ENCODE measurements around the gene LGR4. TPM values are rescaled to one million over a fixed set of nuclear protein-coding genes. Genes with fewer than 3 reads are reported as not detected.

Gene LGR4
- total and polyA plus RNA-seq, 9 of the 15 experiments (the other 6 are each of a cell fraction or from before 2014, with no cell fraction given), result 0.94 to 10.1 (median 5.8) TPM

- TF ChIP-seq DLX4 (CRISPR knock-in tag; IDR thresholded peaks at IDR 0.05) (no peak), U2AF2 (optimal IDR thresholded peaks at IDR 0.05; ENCODE audit: low read depth, low read length) (no peak), ZNF707 (CRISPR knock-in tag; conservative IDR thresholded peaks at IDR 0.05) (no peak), MLLT1 (IDR thresholded peaks at IDR 0.05) (peak; percentile 27 to 91; a peak in 3 of 4 replicates), ZBTB12 (CRISPR knock-in tag; IDR thresholded peaks at IDR 0.05) (no peak), MTA2 (IDR thresholded peaks at IDR 0.05; ENCODE audit: low read depth) (peak; percentile 99), BHLHE40 (IDR thresholded peaks at IDR 0.05; ENCODE audit: low read length) (0 out of 2 replicates have a peak, but pooled peaks have one; percentile 13), HDAC3 (IDR thresholded peaks at IDR 0.05; ENCODE audit: borderline replicate concordance, partially characterized antibody) (peak; percentile 92), TCF15 (CRISPR knock-in tag; IDR thresholded peaks at IDR 0.05) (no peak), NR3C1 (CRISPR knock-in tag; IDR thresholded peaks at IDR 0.05) (no peak), RFX1 (IDR thresholded peaks at IDR 0.05) (no peak), NR2C1 (IDR thresholded peaks at IDR 0.05) (no peak), NR2C1 (tag; IDR thresholded peaks at IDR 0.05) (no peak), ZBTB1 (CRISPR knock-in tag; IDR thresholded peaks at IDR 0.05; ENCODE audit: borderline replicate concordance, low read depth) (no peak), FOXA3 (CRISPR knock-in tag; conservative IDR thresholded peaks at IDR 0.05 in 1 of 2, IDR thresholded peaks at IDR 0.05 in 1 of 2) (peak in 1 of 2 experiments; percentile 75; a peak in 2 of 4 replicates), ZNF76 (CRISPR knock-in tag; IDR thresholded peaks at IDR 0.05; ENCODE audit: borderline replicate concordance) (no peak), TAF9B (IDR thresholded peaks at IDR 0.05; ENCODE audit: partially characterized antibody) (no peak), BRF1 (IDR thresholded peaks at IDR 0.05; ENCODE audit: borderline replicate concordance, extremely low read depth, insufficient read length) (no peak), NR2C2 (CRISPR knock-in tag; IDR thresholded peaks at IDR 0.05) (no peak), NR2C2 (tag; IDR thresholded peaks at IDR 0.05) (peak; percentile 42; the same call in 1 of the 2 replicates)
- TF ChIP-seq, protein P1, sequence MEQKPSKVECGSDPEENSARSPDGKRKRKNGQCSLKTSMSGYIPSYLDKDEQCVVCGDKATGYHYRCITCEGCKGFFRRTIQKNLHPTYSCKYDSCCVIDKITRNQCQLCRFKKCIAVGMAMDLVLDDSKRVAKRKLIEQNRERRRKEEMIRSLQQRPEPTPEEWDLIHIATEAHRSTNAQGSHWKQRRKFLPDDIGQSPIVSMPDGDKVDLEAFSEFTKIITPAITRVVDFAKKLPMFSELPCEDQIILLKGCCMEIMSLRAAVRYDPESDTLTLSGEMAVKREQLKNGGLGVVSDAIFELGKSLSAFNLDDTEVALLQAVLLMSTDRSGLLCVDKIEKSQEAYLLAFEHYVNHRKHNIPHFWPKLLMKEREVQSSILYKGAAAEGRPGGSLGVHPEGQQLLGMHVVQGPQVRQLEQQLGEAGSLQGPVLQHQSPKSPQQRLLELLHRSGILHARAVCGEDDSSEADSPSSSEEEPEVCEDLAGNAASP (IDR thresholded peaks at IDR 0.05), result no peak
- TF ChIP-seq, protein P2, sequence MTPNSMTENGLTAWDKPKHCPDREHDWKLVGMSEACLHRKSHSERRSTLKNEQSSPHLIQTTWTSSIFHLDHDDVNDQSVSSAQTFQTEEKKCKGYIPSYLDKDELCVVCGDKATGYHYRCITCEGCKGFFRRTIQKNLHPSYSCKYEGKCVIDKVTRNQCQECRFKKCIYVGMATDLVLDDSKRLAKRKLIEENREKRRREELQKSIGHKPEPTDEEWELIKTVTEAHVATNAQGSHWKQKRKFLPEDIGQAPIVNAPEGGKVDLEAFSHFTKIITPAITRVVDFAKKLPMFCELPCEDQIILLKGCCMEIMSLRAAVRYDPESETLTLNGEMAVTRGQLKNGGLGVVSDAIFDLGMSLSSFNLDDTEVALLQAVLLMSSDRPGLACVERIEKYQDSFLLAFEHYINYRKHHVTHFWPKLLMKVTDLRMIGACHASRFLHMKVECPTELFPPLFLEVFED (CRISPR knock-in tag; conservative IDR thresholded peaks at IDR 0.05), result peak; percentile 71; the same call in 1 of the 2 replicates
These were observed 51.6 kb downstream of the LGR4 start (continued) for GRCh38 chr11:27420722-27421572.
